HG03558 (cell line): ENCODE measurements around the gene BMPR1A.

Source experiments
- ATAC-seq: cut with Tn5 transposase; IDR thresholded peaks from one replicate; pipeline ENCODE4 v1.9.1; 2021; ENCODE audit warnings: moderate number of reproducible peaks; ENCODE audit not compliant: unreplicated experiment; ENCODE audit errors: extremely low read depth

BMPR1A gene

DNA sequence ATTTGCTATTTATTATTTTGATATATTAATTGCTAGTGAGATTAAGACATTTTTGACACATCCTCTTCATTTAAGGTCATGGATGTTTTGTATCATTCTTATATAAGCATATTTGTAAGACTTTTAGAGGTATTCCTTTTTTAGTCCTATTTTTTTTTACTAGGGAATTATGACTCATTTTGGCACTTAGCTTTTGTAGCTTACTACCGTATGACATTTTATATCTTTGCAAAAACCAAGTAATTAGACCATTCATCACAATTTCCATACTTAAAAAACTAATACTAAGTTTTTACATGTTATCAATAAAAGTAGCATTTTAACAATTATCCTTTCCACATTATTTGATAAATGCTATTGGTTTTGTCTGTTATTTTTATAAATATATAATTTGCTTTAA is 41.6 kb downstream of the BMPR1A start:
- ATAC-seq: no peak

DNA sequence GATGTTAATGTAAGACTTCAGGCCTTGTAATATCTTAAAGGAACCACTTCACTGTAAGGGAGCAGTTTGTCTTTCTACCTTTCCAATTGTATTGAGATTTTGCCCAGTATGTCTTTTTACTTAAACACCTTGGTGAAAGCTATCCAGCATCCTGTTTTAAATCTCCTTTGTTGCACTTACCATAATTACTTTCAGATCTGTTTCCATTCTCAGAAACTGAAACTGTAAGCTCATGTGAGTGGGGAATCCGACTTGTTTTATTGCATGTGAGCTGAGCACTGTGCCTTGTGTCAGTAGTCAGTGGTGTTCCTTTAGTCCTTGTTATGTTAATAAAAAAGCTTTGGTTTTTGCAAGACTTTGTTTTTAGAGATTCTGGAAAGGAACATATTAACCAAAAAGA is 42.2 kb downstream of the BMPR1A start:
- ATAC-seq: no peak

DNA sequence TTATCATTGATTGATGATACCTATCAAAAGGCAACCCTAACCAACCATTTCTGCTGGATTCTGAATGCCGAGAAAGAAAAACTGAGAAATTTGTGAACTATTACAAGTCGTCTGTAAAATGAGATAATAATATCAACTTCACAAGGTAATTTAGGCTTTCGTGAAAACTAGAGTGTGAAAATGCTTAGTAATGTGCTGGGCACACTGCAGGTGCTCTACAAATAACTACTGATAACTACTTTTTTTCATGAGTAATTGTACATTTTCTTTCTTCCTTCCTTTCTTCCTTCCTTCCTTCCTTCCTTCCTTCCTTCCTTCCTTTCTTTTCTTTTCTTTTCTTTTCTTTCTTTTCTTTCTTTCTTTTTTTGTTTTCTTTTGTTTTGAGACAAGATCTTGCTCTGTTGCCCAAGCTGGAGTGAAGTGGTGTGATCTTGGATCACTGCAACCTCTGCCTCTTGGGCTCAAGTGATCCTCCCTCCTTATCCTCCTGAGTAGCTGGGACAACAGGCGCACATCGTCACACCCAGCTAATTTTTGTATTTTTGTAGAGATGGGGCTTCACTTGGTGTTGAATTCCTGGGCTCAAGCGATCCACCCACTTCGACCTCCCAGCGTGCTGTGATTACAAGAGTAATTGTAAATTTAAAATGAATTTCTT is 42.9 kb downstream of the BMPR1A start:
- no peak for ATAC-seq

DNA sequence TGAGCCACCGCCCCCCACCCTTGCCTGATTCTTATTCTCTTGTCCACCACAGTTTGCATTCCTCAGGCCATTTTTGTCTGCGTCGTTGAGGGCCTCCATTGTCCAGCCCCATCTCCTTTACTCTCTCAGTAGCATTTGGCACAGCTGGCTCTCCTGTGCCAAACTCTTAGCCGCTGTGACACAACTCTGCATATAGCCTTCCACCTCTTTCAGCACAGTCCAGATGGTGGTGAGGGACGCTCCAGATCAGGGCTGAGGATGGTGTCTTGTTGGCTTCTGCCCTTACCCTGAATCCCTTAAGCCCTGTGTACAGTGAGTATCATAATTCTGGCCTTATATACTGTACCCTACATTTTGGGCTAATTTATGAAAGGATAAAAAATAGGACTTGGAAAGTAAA is 45.6 kb downstream of the BMPR1A start:
- no peak for ATAC-seq

DNA sequence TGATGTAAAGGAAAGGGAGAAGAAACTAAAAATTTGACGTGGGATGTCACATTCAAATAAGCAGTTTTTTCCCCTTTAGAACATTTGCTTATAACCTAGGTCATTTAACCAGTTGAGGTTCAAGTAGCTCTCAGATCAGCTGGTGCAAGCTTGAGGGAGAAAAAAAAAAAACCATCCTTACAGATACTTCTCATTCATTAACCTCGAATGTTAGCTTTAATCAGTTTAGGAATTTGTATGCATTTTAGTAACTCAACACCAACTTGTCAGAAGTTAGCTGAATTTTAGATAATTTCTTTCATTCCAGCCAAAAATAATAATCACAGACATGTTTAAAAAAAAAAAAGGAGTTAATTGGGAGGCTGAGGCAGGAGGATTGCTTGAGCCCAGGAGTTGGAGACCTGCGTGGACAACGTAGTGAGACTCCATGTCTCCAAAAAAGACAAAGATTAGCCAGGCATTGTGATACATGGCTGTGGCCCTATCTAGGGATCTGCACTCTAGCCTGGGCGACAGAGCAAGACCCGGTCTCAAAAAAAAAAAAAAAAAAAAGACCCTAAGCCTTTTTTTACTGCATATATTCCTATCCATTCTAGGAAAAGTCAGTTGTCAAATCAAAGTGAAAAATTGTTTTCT is 46.2 kb downstream of the BMPR1A start:
- no peak for ATAC-seq

DNA sequence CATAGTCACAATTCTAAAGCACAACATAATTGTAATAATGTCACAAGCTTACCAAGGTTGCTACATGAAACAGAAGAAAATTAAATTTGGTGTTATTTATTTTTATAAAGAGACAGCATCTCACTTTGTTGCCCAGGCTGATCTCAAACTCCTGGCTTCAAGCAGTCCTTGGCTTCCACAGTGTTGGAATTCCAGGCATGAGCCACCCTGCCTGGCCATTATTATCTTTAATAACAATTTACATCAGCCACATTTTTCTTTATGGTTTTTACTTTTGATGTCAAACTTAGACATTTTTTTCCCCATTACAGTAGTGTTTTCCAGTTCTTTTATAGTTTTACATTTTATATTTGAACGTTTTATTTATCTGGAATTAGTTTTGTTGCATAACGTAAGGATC is 46.7 kb downstream of the BMPR1A start:
- no peak for ATAC-seq

DNA sequence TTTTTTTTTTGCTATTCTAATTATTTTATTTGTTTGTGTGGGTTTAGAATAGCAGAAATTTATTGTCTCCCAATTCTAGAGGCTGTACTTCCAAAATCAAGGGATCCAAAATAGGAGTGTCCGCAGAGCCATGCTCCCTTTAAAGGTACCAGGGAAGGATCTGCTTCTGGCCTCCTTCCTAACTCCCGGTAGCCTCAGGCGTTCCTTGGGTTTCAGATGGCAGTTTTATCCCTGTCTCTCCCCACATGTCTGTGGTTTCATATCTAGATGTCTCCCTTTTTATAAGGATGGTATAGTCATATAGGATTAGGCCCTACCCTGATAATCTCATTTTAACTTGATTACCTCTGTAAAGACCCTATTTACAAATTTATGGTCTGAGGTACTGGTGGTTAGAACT is 48.4 kb downstream of the BMPR1A start:
- ATAC-seq: no peak

DNA sequence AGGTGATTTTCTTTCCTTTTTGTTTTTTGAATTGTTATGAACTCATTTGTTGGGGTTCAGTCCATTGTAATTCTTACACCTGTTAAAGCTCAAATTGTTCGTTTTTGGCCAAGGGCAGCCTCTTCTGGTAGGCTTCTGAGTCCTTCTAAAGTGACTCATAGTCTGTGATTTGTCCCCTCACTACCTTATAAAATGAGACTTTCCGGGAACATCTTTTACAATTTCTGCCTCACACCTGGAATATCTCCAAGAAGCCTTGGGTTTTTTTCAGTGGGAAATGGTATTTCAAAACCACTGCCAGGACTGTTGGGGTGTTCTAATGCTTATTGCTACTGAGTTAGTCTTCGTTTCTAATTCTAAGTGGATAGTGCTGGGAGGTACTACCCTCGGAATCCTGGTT is 56.7 kb downstream of the BMPR1A start:
- no peak for ATAC-seq

DNA sequence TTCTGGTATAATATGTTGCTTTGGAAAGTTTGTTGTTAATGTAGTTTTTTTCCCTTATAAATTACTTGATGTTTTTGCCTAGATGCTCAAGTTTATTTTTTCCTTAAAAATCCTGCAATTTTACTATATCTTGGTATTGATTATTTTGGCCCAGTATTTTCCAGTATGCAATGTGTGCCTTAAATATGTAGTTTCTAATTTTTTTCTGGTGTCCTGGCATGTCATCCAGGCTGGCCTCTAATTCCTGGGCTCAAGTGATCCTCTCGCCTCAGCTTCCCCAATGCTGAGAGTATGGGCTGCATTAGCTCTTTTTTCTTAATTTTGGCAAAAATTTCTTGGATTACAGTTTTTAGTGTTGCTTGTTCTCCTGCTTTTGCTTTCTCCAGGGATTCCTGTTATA is 57.6 kb downstream of the BMPR1A start:
- ATAC-seq: no peak

DNA sequence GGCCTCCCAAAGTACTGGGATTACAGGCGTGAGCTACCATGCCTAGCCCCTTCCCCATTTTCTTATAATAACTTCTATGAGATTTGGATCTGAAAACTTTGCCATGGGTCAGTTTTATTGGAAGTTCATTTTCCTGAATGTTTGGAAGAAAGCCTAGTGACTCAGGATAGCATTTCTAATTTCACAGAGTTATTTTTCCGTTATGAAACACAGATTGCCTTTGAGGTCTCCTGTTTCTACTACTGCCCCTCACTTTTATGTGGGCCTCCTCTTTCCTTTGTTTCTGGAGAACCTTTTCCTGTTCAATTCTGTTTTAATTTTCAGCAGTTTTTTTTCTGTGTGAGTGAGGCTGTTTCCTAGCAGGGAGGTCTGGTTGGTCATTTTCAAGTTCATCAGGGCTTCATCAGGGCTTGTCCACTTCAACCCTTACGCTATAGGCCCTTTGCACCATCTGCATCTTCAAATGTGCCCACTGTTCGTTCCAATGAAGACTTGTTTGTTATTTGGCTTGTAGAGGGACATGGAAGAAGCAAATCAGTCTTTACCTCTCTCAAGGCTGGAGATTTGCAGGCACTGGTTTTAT is 58.7 kb downstream of the BMPR1A start:
- ATAC-seq: no peak

DNA sequence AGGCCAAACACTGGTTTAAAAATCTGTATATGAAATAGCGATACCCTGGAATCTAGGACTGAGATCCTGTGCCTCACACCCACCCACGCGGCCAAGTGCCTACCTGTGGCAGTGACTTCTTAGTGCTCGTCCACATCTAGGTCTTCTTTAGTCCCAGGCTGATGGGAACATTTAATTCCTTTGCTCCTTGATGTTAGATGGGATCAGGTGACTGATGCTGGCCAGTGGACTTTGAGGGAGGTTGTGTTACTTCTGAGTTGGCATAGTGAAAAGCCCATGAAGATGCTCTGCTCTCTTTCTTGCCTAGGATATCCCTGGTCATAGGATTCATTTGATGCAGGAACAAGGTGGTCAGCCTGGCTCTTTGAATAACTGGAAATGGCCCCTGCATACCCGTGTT is 59.2 kb downstream of the BMPR1A start:
- no peak for ATAC-seq

DNA sequence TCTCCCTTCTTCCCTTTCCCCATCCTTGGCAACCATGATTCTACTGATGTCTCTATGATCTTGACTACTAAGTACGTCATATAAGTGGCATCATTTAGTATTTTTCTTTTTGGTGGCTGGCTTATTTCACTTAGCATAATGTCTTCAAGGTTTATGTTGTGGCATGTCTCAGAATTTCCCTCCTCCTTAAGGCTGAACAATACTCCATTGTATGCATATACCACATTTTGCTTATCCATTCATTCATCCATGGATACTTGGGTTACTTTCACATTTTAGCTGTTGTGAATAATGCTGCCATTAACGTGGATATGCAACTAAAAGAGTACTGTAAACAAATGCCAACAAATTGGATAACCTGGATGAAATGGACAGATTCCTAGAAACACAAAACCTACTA is 60.8 kb downstream of the BMPR1A start:
- ATAC-seq: no peak

DNA sequence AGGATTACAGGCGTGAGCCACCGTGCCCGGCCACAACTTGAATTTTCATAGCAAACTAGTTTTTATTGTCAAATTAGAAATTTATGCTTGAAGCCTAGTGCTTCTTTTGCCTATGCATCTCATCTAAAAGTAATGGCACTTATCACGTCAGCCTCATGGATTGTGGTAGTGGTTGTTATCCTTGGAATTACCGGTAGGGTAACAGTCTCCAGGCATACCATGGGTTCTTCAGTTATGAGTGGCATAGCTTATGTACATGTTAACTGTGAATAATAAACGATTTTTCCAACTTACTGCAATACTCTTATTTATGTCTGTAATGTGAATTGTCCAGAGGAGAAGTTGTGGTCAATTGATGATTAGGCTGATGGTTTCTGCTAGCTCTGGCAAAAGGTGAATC is 63.1 kb downstream of the BMPR1A start:
- no peak for ATAC-seq

DNA sequence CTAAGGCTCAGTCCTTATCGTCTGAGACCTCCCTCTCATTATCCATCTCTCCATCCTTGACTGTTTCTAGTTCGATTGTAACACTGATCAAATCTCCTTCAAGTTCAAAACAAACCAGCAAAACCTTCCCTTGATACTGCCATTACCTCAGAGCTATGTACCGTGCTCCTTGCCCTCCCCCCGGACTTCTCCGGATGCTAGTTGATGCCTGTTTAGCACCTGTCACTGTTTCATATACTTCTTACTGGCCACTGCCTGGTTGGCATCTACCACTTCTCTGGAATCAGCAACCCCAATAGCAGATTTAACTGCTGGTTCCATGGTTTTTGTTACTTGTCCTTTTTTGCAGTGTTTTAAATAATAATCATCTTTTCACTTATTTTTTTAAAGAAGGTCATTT is 64.1 kb downstream of the BMPR1A start:
- ATAC-seq: no peak

DNA sequence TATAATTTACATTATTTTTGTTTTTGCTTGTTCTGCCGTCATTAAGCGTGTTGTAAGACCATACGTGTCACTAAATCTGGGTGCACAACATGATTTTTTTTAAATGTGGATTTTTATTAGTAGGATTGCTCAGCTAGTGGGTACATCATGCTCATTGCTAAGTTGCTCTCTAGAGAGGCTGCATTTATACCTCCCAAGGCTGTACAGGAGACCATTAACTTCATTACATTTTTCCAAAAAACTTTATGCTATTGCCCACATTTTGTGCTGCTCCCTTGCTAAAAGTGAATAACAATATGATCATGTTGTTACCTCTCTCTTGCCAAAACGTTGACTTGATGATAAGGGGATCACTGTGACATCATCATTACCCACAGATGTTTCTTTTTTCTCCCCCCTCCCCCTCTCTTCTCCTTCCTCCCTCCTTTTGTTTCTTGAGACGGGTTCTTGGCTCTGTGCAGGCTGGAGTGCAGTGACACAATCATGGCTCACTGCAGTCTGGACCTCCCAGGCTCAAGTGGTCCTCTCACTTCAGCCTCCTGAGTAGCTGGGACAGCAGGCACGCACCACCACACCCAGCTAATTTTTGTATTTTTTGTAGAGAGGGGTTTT is 65.1 kb downstream of the BMPR1A start:
- ATAC-seq: no peak

DNA sequence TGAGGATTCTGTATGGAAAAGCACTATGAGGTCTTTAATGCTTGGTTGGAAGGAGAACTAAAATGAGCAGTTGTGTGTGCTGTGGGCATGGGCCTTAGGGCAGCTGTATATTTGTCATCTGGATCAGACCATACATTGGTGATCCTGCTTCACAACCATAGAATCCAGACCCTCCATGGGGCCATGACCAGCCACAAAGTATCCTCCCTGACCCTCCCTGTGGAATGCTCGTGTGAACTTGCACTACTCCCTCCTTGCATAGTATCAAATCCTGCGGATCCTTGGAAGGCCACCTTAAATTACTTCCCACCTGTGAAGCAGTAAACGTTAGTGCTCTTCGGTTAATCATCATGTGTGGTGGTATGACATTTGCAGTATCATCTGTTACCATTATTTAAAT is 67.1 kb downstream of the BMPR1A start:
- ATAC-seq: no peak

DNA sequence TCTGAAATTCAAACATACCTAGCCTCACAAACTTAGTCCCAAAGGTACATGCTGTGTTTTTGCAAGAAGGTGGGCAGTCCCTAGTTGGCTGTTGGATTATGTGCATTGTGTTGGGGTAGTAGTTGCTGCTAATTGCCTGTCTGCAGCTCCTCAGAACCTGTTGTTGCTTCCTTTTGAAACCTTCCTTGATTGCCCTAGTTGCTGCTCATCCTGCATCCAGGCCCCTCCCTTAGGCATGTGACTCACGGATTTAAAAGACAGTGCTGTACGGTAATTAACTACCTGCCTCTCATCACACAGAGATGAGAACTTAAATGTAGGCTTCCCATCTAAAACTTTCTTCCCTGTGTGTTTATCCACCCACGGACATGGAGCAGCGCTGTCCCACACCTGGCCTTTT is 67.7 kb downstream of the BMPR1A start:
- no peak for ATAC-seq

DNA sequence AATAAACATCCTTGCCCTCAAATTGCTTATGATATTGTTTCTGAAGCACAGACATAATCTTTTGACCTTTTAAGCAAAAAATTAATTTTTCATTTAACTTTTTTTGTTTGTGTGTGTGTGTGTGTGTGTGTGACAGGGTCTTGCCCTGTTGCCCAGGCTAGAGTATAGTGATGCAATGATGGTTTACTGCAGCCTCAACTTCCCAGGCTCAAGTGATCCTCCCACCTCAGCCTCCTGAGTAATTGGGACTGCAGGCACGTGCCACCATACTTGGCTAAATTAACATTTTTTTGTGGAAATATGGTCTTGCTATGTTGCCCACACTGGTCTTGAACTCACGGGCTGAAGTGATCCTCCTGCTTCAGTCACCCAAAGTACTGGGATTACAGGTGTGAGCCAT is 68.9 kb downstream of the BMPR1A start:
- no peak for ATAC-seq

DNA sequence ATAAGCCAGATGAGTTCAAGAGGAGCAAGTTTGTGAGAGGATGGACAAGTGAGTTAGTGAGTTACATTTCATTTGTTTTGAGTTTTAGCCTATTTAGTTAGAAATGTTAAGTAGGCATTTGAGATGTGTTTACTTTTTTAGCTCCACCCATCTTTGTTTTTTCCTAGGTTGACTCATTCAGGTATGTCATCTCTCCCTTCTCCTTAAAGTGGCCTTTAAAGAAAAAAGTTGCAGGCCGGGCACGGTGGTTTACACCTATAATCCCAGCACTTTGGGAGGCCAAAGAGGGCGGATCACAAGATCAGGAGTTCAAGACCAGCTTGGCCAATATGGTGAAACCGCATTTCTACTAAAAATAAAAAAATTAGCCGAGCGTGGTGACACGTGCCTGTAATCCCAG is 71.2 kb downstream of the BMPR1A start:
- no peak for ATAC-seq

DNA sequence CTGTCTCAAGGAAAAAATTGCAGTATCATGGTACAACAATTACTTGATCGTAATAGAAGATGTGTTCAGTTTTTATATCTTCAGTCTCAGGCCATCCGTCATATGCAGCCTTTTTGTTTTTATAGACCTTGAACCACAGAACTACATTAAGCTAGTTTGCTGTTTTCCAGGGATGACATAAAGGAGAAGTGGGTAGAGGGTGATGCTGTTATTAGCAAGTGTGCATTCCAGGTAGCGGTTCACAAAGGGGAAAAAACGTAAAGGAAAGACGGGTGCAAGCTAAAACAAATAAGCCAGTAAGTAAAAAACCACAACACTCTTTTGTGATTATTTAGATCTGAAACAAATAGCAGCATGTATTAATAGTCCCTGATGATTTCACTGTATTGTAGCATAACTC is 71.7 kb downstream of the BMPR1A start:
- ATAC-seq: no peak

DNA sequence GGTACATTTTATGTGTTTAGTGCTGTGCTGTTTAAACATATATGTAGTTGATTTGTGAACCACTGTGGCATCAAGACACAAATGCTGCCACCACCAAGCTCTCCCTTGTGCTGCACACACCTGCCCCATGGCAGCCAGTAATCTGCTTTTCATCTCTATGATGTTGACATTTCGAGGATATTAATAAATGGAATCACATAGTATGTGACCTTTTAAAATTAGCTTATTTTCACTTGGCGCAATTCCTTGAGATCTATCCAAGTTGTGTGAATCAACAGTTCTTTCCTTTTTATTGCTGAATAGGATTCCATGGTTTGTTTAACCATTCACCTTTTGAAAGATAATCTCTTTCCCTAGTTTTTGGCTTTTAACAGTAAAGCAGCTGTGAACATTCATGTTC is 73.1 kb downstream of the BMPR1A start:
- no peak for ATAC-seq
